Common myeloid progenitor, CD34-positive (primary cell): ENCODE results near the gene TNIP2.
"Not testable (repeated sequence)": the region's sequence is repeated elsewhere in the genome, so short reads cannot be mapped to it uniquely, and the experiment has no call there.

Experiments
- CTCF ChIA-PET: fragments of 350-600 bp; sonication (Branson Sonifier 250); formaldehyde crosslinking; loops from one replicate; lab custom pipeline; 2021; ENCODE audit warnings: antibody characterized with exemption; lab: Charles Lee
- POLR2A ChIA-PET: fragments of 350-600 bp; sonication (Branson Sonifier 250); formaldehyde crosslinking; loops from one replicate; lab custom pipeline; 2021; ENCODE audit warnings: antibody characterized with exemption; lab: Charles Lee
- DNase-seq, 3 donors: peaks; one replicate each; pipeline versions ENCODE4 v3.0.0 to v3.0.0-alpha.2; 2013
- H3K27ac ChIP-seq, 2 experiments: 1 replicate in 1 of 2; 2 replicates in 1 of 2; pipeline ENCODE4 v1.7.0; 2013; ENCODE audit warnings: inconsistent platforms in 2 of 2, low read length in 2 of 2, mild to moderate bottlenecking in 2 of 2, low read depth in 1 of 2, moderate library complexity in 1 of 2; ENCODE audit not compliant: severe bottlenecking in 2 of 2, insufficient read depth in 1 of 2, poor library complexity in 1 of 2
- H3K27me3 ChIP-seq, 5 experiments: replicated peaks in 2 of 5; 1 replicate in 3 of 5; 2 replicates in 2 of 5; pipeline versions ENCODE4 v1.6.1 to v1.7.0; 2013; ENCODE audit warnings: low read length in 4 of 5, mild to moderate bottlenecking in 2 of 5, moderate library complexity in 2 of 5, inconsistent platforms in 1 of 5; ENCODE audit not compliant: insufficient read depth in 5 of 5, control insufficient read depth in 4 of 5
- H3K36me3 ChIP-seq, 4 experiments: 1 replicate in 2 of 4; 2 replicates in 2 of 4; pipeline versions ENCODE4 v1.6.1 to v1.7.0; 2013; ENCODE audit warnings: low read length in 3 of 4, control low read depth in 1 of 4, mild to moderate bottlenecking in 1 of 4; ENCODE audit not compliant: control insufficient read depth in 4 of 4, insufficient read depth in 4 of 4
- H3K4me1 ChIP-seq, 4 experiments: 1 replicate in 3 of 4; 2 replicates in 1 of 4; pipeline versions ENCODE4 v1.6.1 to v1.7.1; 2013; ENCODE audit warnings: low read length in 3 of 4, mild to moderate bottlenecking in 3 of 4, control low read depth in 1 of 4, inconsistent platforms in 1 of 4, moderate library complexity in 1 of 4; ENCODE audit not compliant: control insufficient read depth in 4 of 4, insufficient read depth in 4 of 4; ENCODE audit errors: control extremely low read depth in 1 of 4
- H3K4me3 ChIP-seq, 7 experiments: 1 replicate in 4 of 7; 2 replicates in 3 of 7; pipeline versions ENCODE4 v1.5.1 to v1.7.0; 2013; ENCODE audit warnings: mild to moderate bottlenecking in 7 of 7, low read length in 6 of 7, moderate library complexity in 6 of 7, inconsistent platforms in 2 of 7, low read depth in 2 of 7, control low read depth in 1 of 7; ENCODE audit not compliant: insufficient read depth in 4 of 7, control insufficient read depth in 1 of 7; ENCODE audit errors: extremely low read depth in 1 of 7
- H3K9me3 ChIP-seq, 5 experiments: 1 replicate in 4 of 5; 2 replicates in 1 of 5; pipeline versions ENCODE4 v1.6.1 to v1.7.1; 2013; ENCODE audit warnings: low read length in 4 of 5, mild to moderate bottlenecking in 2 of 5, inconsistent platforms in 1 of 5, low read depth in 1 of 5, moderate library complexity in 1 of 5; ENCODE audit not compliant: control insufficient read depth in 4 of 5, insufficient read depth in 2 of 5; ENCODE audit errors: control extremely low read depth in 1 of 5
- WGBS: methylation state at CpG from one replicate; pipeline ENCODE4 v1.1.5; 2013; ENCODE audit not compliant: insufficient coverage; 5-methylcytosine and 5-hydroxymethylcytosine counted together

Gene TNIP2

DNA sequence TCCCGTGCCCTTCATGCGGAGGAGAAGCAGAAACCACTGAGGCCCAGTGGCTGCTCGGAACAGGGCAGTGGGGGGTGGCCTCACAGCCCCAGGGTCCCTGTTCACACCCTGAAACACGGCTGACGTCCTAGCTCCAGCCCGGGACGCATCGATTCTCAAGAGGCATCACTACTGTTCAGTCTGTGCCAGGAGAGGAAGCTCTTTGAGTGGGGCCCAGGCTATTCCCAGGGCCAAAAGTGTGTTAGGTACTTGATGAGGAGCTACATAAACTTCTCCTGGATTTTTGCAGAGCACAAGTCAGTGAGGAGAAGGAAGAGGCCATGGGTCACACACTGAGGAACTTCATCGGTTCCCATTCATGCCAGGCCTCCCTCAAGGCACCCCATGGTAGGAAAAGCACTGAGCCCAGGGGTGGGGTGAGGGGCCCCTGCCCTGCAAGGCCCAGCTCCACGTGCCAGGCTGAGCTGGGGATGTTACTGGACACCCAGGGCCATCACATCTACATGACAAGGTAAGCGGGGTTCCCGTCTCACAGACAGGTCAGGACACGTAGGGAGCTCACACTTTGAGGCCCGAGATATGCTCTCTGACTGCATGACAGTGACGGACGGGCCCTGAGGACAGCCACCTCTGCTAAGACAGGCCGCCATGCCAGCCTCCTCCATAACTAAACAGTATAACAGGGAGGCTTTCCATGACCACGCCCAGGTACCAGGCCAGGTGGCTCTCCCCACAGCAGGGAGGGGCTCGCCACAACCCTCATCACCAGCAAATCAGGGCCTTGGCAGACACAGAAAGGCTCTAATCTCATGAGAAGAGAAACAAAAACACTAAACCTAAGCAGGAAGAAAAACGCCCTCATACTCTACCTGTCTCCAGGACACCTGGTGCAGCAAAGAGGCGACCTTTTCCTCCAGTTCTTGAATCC is 12.4 kb downstream of the TNIP2 start:
- no peak for DNase-seq
- peaks cover 0 to 17% (median 13%) of the 10 kb centered on the region in 4 experiments for H3K4me1 ChIP-seq
- H3K27me3 ChIP-seq: no peaks in the 10 kb centered on the region
- no peaks in the 10 kb centered on the region for H3K9me3 ChIP-seq
- H3K36me3 ChIP-seq: peaks cover 19 to 65% (median 51%) of the 10 kb centered on the region in 4 experiments
- H3K27ac ChIP-seq: no peak overlapping the region
- POLR2A ChIA-PET: no interaction called here
- WGBS: 98% methylated on average over 20 of the region's 21 CpGs
- H3K4me3 ChIP-seq: no peak overlapping the region
- CTCF ChIA-PET: no interaction called here

DNA sequence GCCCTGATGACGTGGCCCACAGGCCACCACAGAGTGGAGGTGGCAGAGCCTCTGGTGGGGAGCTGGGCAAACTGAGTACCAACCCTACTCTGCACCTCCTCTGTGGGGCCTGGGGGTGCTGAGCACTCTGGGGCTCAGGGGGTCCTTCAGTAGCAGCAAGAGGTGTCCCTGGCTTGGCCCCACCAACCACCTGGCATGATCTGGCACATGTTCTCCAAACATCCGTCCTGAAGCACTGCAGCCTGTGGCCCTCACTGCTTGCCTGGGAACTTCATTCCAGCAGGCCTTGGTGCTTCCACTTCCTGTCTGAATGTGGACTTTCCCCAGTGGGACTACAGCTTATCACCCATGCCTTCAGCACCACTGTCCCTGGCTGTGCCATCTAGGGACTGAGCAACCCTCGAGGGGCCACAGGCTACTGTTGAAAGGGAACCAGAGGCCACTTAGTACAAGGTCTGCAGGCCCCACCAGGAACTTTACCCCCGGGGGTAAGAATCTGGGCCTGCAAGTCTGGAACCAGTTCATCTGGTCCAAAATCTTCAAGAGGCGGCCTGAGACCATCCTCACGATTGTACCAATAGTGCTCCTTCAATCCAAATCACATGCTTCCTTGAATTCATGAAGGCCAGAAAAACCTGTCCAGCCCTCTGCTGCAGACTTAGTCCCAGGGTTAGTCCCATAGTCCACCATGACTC is 13.2 kb downstream of the TNIP2 start:
- ChIA-PET POLR2A (no interaction called here), CTCF (no interaction called here)
- peaks cover 19 to 65% (median 51%) of the 10 kb centered on the region in 4 experiments for H3K36me3 ChIP-seq
- H3K27me3 ChIP-seq: no peaks in the 10 kb centered on the region
- no peak overlapping the region for H3K4me3 ChIP-seq
- H3K27ac ChIP-seq: no peak overlapping the region
- no peaks in the 10 kb centered on the region for H3K9me3 ChIP-seq
- no peak for DNase-seq
- H3K4me1 ChIP-seq: peaks cover 0 to 17% (median 13%) of the 10 kb centered on the region in 4 experiments
- 93% methylated on average over 5 of the region's 6 CpGs for WGBS

DNA sequence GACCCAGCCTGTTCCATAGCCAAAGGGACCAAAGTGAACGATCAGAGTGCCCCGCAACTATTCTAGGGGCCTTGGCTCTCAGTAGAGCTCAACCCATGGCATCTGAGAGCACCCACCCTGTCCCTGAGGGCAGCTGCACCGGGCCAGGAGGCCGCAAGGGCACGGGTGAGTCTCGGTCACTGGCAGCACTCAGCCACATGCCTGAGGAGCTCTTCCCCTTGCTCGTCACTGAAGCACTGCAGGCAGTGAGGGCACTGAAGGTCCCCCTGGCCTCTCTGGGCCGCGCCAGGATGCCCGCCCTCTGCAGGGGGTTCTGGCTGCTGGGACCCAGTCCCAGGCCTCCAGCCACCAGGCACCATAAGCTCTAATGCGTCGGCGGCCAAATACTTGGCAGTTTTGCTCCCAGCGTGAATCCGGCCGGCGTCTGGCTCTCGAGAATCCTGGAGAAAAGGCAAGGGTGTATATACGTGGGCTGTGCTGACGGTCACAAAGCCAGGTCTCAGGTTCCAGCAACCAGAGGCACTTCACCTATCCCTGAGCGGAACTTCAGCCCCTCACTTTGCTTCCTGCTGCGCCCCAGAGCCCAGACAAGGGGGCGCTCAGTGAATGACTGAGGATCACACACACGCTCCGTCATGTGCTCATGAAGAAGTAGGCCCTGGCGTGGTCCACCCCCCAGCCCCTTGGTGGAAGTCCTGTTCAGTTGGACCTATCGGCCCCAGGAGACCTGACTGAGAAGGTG is 13.9 kb downstream of the TNIP2 start:
- H3K27me3 ChIP-seq: no peaks in the 10 kb centered on the region
- H3K4me1 ChIP-seq: peaks cover 0 to 17% (median 13%) of the 10 kb centered on the region in 4 experiments
- DNase-seq: no peak
- no peaks in the 10 kb centered on the region for H3K9me3 ChIP-seq
- CTCF ChIA-PET: interaction anchor here (1.8 kb wide), 1 partner anchor 17 kb away, joined by 3 read pairs; no protein-coding TSS in a partner anchor
- 97% methylated on average over 26 of the region's 27 CpGs for WGBS
- H3K27ac ChIP-seq: no peak overlapping the region
- peaks cover 19 to 58% (median 46%) of the 10 kb centered on the region in 4 experiments for H3K36me3 ChIP-seq
- H3K4me3 ChIP-seq: no peak overlapping the region
- POLR2A ChIA-PET: interaction anchor here (0.6 kb wide), 1 partner anchor 510 kb away, joined by 3 read pairs; no protein-coding TSS in a partner anchor

DNA sequence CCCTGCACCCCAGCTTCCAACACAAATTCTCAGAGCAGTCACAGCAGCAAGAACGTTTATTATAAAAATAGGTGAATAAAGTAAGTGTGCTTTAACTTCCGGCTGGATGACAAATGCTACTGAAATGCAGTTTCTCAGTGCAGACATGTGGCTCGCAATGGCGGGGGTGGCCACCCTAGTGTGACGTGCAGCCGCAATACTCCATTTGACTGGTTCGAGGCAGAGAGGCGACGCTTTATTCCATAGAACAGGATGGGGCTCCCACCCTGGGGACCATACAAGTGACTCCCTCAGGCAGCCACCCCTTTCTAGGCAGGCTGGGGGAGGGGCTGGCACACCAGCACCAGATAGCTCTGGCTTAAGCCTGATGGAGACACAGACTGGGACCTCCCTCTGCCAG is 14.5 kb downstream of the TNIP2 start:
- ChIA-PET POLR2A (interaction anchor here (0.6 kb wide), 1 partner anchor 510 kb away, joined by 3 read pairs; no protein-coding TSS in a partner anchor), CTCF (interaction anchor here (1.8 kb wide), 1 partner anchor 16 kb away, joined by 3 read pairs; no protein-coding TSS in a partner anchor)
- Histone ChIP-seq H3K27me3 (no peaks in the 10 kb centered on the region), H3K36me3 (peaks cover 18 to 51% (median 40%) of the 10 kb centered on the region in 4 experiments), H3K27ac (no peak overlapping the region), H3K4me3 (no peak overlapping the region), H3K9me3 (peaks cover 0 to 2% (median 0%) of the 10 kb centered on the region in 5 experiments), H3K4me1 (peaks cover 0 to 15% (median 9%) of the 10 kb centered on the region in 4 experiments)
- DNase-seq: no peak
- WGBS: 100% methylated on average over 5 of the region's 9 CpGs

DNA sequence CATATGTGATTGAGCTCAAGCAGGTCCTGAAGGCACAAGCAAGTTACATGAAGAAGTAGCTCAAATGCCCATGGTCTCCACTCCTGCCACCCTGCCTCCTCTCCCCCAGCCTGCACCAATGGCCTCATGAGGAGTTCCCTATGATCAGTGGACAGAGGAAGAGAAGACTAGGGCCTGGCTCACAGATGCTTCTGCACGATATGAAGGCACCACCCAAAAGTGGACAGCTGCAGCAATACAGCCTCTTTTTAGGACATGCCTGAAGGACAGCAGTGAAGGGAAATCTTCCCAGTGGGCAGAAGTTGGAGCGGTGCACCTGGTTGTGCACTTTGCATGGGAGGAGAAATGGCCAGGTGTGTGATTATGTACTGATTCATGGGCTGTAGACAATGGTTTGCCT is 17.8 kb downstream of the TNIP2 start:
- H3K27me3 ChIP-seq, H3K4me3 ChIP-seq, H3K4me1 ChIP-seq, H3K9me3 ChIP-seq, H3K27ac ChIP-seq, POLR2A ChIA-PET, DNase-seq: not testable (repeated sequence)
- WGBS: 90% methylated on average over 2 of the region's 2 CpGs
- peaks cover 0 to 26% (median 14%) of the 10 kb centered on the region in 4 experiments for H3K36me3 ChIP-seq
- CTCF ChIA-PET: interaction anchor here (1.2 kb wide), 1 partner anchor 13 kb away, joined by 5 read pairs; no protein-coding TSS in a partner anchor

DNA sequence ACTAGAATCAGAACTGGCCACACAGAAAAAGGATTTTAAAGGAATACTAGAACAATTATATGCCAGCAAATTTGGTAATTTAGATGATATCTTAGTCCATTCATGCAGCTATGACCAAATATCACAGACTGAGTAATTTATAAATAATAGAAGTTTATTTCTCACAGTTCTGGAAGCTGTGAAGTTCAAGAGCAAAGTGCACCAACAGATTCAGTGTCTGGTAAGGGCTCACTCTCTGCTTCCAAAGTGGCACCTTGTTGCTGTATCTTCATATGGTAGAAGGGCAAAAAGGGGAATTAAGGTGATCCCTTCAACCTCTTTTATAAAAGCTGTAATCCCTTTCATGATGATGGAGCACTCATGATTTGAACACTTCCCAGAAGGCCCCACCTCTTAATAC is 20.3 kb downstream of the TNIP2 start:
- POLR2A ChIA-PET: no interaction called here
- no peak overlapping the region for H3K27ac ChIP-seq
- CTCF ChIA-PET: interaction anchor here (0.5 kb wide), 1 partner anchor 15 kb away, joined by 3 read pairs; no protein-coding TSS in a partner anchor
- DNase-seq: no peak
- no peaks in the 10 kb centered on the region for H3K27me3 ChIP-seq
- H3K9me3 ChIP-seq: peaks cover 0 to 9% (median 4%) of the 10 kb centered on the region in 5 experiments
- no peak overlapping the region for H3K4me3 ChIP-seq
- peaks cover 0 to 10% (median 4%) of the 10 kb centered on the region in 4 experiments for H3K4me1 ChIP-seq
- peaks cover 7 to 29% (median 22%) of the 10 kb centered on the region in 4 experiments for H3K36me3 ChIP-seq
